Pancreas (tissue), 10 donors: Measurements from ENCODE around the gene UBE2Q1. TPM values are rescaled to one million over a fixed set of nuclear protein-coding genes. Genes with fewer than 3 reads are reported as not detected.

ENCODE experiments used
- ATAC-seq, 4 donors: fragments of 200-7000 bp; cut with Tn5 transposase; one replicate each; pipeline versions ENCODE4 v1.8.0 to v1.9.1; 2020; ENCODE audit warnings: mild to moderate bottlenecking in 4 of 4, moderate library complexity in 4 of 4
- DNase-seq, 6 donors: peaks; one replicate each; pipeline ENCODE4 v3.0.0-alpha.2; 2020
- FAIRE-seq: peaks from 2 replicates; lab custom pipeline; 2012; peaks lifted over from hg19 to GRCh38; lab: Jason Lieb, UNC
- H3K27ac ChIP-seq, 4 donors: fragments of 200-600 bp; sonication (generic); 1 replicate in 3 of 4; 2 replicates in 1 of 4; pipeline versions ENCODE4 v1.5.0 to v1.8.0; 2020
- H3K27me3 ChIP-seq, 4 donors: fragments of 200-600 bp; one replicate each; pipeline ENCODE4 v1.8.0; 2021
- H3K36me3 ChIP-seq, 3 donors: fragments of 200-600 bp; sonication (generic) in 1 of 3; one replicate each; pipeline versions ENCODE4 v1.5.0 to v1.8.0; 2020 to 2021
- H3K4me1 ChIP-seq, 3 donors: fragments of 200-600 bp; one replicate each; pipeline ENCODE4 v1.8.0; 2021
- H3K4me3 ChIP-seq, 4 donors: fragments of 200-600 bp; sonication (generic) in 2 of 4; one replicate each; pipeline versions ENCODE4 v1.5.0 to v1.8.0; 2020 to 2021
- H3K9me3 ChIP-seq, 4 donors: fragments of 200-600 bp; one replicate each; pipeline ENCODE4 v1.8.0; 2021
- WGBS, 2 donors: extraction: QIAGEN DNeasy Blood & Tissue Kit; methylation state at CpG; one replicate each; pipeline ENCODE4 v1.1.7; 2013; 5-methylcytosine and 5-hydroxymethylcytosine counted together
- intact Hi-C, 3 donors: fragments of 100-400 bp; cut with DNase I; formaldehyde crosslinking; loops; one replicate each; pipeline versions ENCODE4 v1.11.1 to v1.14.2; 2022
- polyA plus RNA-seq, 2 donors: library from polyadenylated mRNA; stranded (reverse); fragments of 200-250 nt; gene quantifications; one replicate each; pipeline ENCODE4 v1.2.3, GENCODE V29; 2013
- total RNA-seq, 6 donors: library from RNA; stranded (reverse); fragmentation: NEBNext Ultra II Directional in 4 of 6; extraction: Animal tissue kit (Norgen Biotek cat#: 25700) in 4 of 6; gene quantifications; one replicate each; pipeline versions ENCODE4 v1.2.1 to v1.2.4, GENCODE V29; 2021 to 2023
- TF ChIP-seq, protein P1 (sequence below), 4 donors: fragments of 200-600 bp; sonication (generic) in 3 of 4; IDR thresholded peaks; one replicate each; pipeline versions ENCODE4 v1.5.0 to v1.8.0; 2021; ENCODE audit warnings: antibody characterized with exemption in 4 of 4
- donor health status: healthy with polysubstance abuse.
- donor health status: DM: no; HTN: no; CAD: no; lungs with moderate emphysema.
- donor health status: DM: no; HTN: no; CAD: no.
- donor health status: control.
- donor health status: control.
- donor health status: Bipolar disorder and iron deficiency.
- donor health status: DM: yes; HTN: yes; CAD: no.
- donor health status: DM: no; HTN: no; CAD: no.
- donor health status: DM: no; HTN: no; CAD: no.
- donor health status: DM: yes; HTN: yes; CAD: no.

Gene UBE2Q1
- total and polyA plus RNA-seq, 8 donors, result 22.3 to 52.2 (median 38.7) TPM

DNA sequence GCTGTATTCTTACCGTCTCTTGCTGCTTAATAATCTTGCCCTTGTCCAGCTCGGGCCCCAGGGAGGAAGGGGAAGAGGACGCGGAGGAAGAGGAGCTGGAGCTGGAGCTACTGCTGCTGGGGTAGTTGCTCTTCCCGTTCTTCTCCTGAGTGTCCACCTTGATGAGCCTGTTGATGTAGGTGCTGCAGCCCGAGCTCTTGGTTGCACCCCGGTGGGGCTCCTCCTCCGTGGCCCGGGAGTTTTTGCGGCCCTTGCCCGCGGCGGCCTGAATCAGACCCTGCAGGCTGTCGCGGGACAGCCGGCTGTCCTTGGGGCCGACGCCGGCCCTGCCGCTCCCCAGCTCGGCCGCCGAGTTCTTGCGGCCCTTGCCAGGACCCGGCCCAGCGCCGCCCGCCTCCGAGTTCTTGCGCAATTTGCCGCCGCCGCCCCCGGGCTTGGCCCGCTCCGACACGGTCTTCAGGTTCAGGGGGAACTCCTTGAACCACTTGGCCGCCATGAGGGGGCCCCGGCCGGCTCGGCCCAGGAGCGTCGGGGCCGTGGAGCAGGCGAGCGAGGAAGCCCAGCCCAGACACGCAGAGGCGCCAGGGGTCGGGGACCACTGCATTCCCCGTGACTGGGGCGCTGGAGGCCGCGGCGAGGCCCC is 56.9 kb downstream of the UBE2Q1 start:
- FAIRE-seq (no peak), DNase-seq (peak in 5 of 6 donors; percentile 22 to 77 (median 47)), ATAC-seq (peak; percentile 55 to 85 (median 78))
- 4 to 5% methylated on average over 31 to 54 of the region's 54 CpGs for WGBS, 2 donors
- Histone ChIP-seq H3K27ac (no peak overlapping the region), H3K27me3 (peaks cover 0 to 16% (median 6%) of the 10 kb centered on the region in 4 donors), H3K9me3 (no peaks in the 10 kb centered on the region), H3K36me3 (no peaks in the 10 kb centered on the region), H3K4me1 (no peaks in the 10 kb centered on the region), H3K4me3 (peak overlapping the region in 3 of 4 donors; percentile 11 to 48 (median 27))
- TF ChIP-seq, protein P1, sequence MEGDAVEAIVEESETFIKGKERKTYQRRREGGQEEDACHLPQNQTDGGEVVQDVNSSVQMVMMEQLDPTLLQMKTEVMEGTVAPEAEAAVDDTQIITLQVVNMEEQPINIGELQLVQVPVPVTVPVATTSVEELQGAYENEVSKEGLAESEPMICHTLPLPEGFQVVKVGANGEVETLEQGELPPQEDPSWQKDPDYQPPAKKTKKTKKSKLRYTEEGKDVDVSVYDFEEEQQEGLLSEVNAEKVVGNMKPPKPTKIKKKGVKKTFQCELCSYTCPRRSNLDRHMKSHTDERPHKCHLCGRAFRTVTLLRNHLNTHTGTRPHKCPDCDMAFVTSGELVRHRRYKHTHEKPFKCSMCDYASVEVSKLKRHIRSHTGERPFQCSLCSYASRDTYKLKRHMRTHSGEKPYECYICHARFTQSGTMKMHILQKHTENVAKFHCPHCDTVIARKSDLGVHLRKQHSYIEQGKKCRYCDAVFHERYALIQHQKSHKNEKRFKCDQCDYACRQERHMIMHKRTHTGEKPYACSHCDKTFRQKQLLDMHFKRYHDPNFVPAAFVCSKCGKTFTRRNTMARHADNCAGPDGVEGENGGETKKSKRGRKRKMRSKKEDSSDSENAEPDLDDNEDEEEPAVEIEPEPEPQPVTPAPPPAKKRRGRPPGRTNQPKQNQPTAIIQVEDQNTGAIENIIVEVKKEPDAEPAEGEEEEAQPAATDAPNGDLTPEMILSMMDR (IDR thresholded peaks at IDR 0.05), result no peak
- intact Hi-C loops, result no loop called here

GRCh38 chr1:154500533-154500932 is 57.9 kb downstream of the UBE2Q1 start:
- DNase-seq (no peak), FAIRE-seq (no peak), ATAC-seq (no peak)
- peak overlapping the region in 1 of 4 donors; percentile 17 for H3K4me3 ChIP-seq
- H3K4me1 ChIP-seq, result no peaks in the 10 kb centered on the region
- H3K27ac ChIP-seq, result no peak overlapping the region
- peaks cover 0 to 16% (median 6%) of the 10 kb centered on the region in 4 donors for H3K27me3 ChIP-seq
- H3K9me3 ChIP-seq, result no peaks in the 10 kb centered on the region
- WGBS, 2 donors, result 76 to 77% methylated on average over 8 of the region's 8 CpGs
- TF ChIP-seq, protein P1 (IDR thresholded peaks at IDR 0.05), result no peak
- no peaks in the 10 kb centered on the region for H3K36me3 ChIP-seq
- intact Hi-C loops, result no loop called here

DNA sequence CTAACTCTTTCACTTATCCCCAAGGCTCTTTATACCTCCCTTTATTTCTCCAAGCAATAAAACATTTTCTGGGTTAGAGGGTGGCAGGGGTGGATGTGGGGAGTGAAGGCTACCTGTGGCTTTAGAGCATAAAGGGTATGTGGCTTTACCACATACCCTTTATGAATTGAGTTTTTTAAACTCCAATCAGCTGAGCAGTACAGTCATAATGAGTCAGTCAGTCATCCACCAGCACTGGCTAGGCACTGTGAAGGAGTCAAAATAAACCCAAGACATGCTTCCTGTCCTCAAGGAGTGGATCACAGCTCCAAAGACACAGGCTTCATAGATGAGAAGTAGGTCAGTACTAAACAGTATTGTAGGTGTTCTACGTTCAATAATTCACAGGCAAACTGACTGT is 59.0 kb downstream of the UBE2Q1 start:
- ATAC-seq (no peak), DNase-seq (no peak), FAIRE-seq (no peak)
- no peaks in the 10 kb centered on the region for H3K36me3 ChIP-seq
- H3K4me1 ChIP-seq, result no peaks in the 10 kb centered on the region
- H3K27me3 ChIP-seq, result peaks cover 0 to 16% (median 6%) of the 10 kb centered on the region in 4 donors
- H3K9me3 ChIP-seq, result no peaks in the 10 kb centered on the region
- peak overlapping the region in 1 of 4 donors; percentile 5 for H3K4me3 ChIP-seq
- TF ChIP-seq, protein P1 (IDR thresholded peaks at IDR 0.05), result no peak
- WGBS, 2 donors, result 80 to 88% methylated on average over 1 of the region's 1 CpG
- H3K27ac ChIP-seq, result no peak overlapping the region
- intact Hi-C loops, result no loop called here

Other genes starting within 250 kb of the UBE2Q1 start
- under 1 TPM in 1 of 6 donors, not detected in 5; 0.09 TPM for gene AQP10, start 237.6 kb downstream of the UBE2Q1 start, total RNA-seq
- under 1 TPM in 1 of 2 donors, not detected in 1; 0.07 TPM for gene AQP10, start 237.6 kb downstream of the UBE2Q1 start, polyA plus RNA-seq
- gene ATP8B2, start 233.1 kb downstream of the UBE2Q1 start, total RNA-seq, result 10 to 100 TPM in 1 of 6 donors, 1 to 10 TPM in 5; 3.7 to 14.4 (median 6.1) TPM
- 1 to 10 TPM; 6.2 to 9.9 TPM for gene ATP8B2, start 233.1 kb downstream of the UBE2Q1 start, polyA plus RNA-seq
- gene IL6R, start 153.3 kb downstream of the UBE2Q1 start, total RNA-seq, result 10 to 100 TPM in 2 of 6 donors, 1 to 10 TPM in 4; 2.2 to 12.9 (median 7.1) TPM
- 10 to 100 TPM in 1 of 2 donors, 1 to 10 TPM in 1; 4.3 to 10.3 TPM for gene IL6R, start 153.3 kb downstream of the UBE2Q1 start, polyA plus RNA-seq
- gene TDRD10, start 56.4 kb downstream of the UBE2Q1 start, total RNA-seq, result under 1 TPM; 0.13 to 0.84 (median 0.35) TPM
- gene TDRD10, start 56.4 kb downstream of the UBE2Q1 start, polyA plus RNA-seq, result 1 to 10 TPM; 2.9 to 4.7 TPM
- 1 to 10 TPM; 1.0 to 2.7 (median 1.8) TPM for gene SHE, start 56.2 kb downstream of the UBE2Q1 start, total RNA-seq
- 1 to 10 TPM; 3.0 to 7.3 TPM for gene SHE, start 56.2 kb downstream of the UBE2Q1 start, polyA plus RNA-seq
- under 1 TPM; 0.32 to 0.90 (median 0.49) TPM for gene CHRNB2, start 9.1 kb upstream of the UBE2Q1 start, total RNA-seq
- gene CHRNB2, start 9.1 kb upstream of the UBE2Q1 start, polyA plus RNA-seq, result 1 to 10 TPM; 1.4 to 3.1 TPM
- 10 to 100 TPM; 41.4 to 94.2 (median 49.7) TPM for gene ADAR, start 49.5 kb upstream of the UBE2Q1 start, total RNA-seq
- gene ADAR, start 49.5 kb upstream of the UBE2Q1 start, polyA plus RNA-seq, result 10 to 100 TPM; 19.4 to 31.2 TPM